Measurements from ENCODE around the gene SUPT4H1.
"Not testable (repeated sequence)": the region's sequence is repeated elsewhere in the genome, so short reads cannot be mapped to it uniquely, and the experiment has no call there.

SUPT4H1 gene

GRCh38 chr17:58351831-58352595 lies at the start of gene SUPT4H1:
Gene SUPT4H1, minus strand, starts transcription at chr17:58352201. Its CDS starts 66 bp downstream, at chr17:58352135.
- DNase-seq: peak; percentile 85

DNA sequence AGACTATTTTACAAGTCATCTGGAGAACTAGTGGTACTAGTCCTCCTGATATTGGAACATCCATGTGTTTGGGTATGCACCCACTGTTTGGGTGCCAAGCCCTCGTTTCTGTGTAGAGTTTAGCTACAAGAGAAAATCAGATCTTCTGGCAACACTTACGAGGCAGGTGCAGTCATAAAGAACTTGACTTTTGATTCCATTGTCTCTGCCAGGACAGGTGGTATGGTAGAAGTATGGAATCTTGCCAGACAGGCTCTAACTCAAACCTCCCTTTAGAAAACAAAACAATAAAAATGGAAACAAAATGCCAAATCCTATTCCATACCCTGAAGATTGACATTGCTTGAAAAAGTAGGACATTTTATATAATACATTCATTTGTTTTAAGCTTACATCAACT lies 49.3 kb upstream of the SUPT4H1 start:
- no peak for DNase-seq

GRCh38 chr17:58400826-58401225 lies 48.8 kb upstream of the SUPT4H1 start:
- DNase-seq: no peak

GRCh38 chr17:58399974-58400373 lies 48.0 kb upstream of the SUPT4H1 start:
- no peak for DNase-seq

- no peak for DNase-seq
Measured at GRCh38 chr17:58398574-58399266, 46.7 kb upstream of the SUPT4H1 start.

GRCh38 chr17:58397421-58397820 lies 45.4 kb upstream of the SUPT4H1 start:
- not testable (repeated sequence) for DNase-seq

DNA sequence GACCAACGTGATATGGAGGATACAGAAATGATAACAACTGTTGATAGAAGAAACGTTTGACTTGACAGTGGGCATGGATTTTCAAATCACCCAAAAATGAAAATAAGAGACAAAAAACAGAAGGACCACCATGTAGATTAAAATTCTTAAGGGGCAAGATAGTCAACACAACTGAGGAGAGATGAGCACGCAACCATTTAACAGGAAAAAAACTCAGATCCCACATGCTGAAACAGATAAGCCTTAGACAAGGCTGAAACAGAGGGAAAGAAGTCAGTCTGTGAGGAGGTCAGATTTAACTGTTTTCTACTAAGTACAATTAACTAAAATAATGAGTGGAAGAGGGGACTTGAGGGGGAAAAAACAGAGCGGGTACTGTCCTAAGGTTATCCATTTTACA lies 44.2 kb upstream of the SUPT4H1 start:
- no peak for DNase-seq

DNA sequence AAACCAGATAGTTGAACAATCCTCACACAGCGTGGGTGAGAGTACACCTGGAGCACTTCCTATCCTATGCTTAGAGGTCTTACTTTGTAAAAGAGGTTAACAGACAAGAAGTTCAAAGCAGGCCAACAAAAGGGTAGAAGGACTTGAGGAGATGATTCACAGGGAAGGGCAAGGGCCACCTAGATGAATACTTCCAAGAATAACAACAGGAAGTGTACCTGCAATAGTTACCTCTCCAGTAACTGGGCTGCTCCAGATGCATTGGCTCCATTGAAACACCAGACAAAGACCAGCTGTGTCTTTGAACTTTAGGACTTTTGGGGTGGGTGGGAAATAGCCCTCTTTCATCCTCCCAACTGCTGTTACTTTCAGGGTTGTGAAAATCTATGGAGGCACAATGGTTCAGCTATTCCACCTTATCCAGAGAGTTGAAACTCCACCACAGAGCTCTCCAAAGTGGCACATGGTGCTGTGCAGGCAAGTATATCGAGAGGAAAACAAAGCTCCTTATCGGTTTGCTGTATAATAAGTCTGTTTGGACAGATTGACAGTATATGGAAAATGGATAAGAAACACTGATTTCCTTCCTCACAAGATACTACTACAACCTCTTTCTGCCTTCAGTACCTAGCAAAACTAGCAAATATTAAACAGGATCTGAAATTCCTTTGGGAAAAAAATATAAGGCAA lies 42.7 kb upstream of the SUPT4H1 start:
- no peak for DNase-seq

GRCh38 chr17:58391302-58391984 lies 39.4 kb upstream of the SUPT4H1 start:
- no peak for DNase-seq

DNA sequence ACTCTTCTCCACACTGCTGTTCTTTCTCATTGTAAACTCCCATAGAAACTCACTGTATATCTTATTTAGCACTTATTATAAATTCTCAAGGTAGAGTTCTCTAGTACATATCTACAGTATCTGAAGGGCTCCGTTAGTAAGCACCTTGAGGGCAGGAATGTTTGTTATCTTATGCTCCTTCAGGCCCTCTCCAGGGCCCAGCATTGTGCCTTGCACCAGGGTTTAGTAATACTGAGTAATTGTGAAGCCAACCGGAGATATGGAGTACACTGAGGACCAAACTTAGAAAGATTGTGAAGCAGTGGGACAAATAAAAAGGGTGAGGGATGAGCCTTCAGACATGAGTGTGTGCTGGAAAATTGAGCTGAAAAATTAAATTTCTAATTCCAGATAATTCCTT lies 38.9 kb upstream of the SUPT4H1 start:
- no peak for DNase-seq

GRCh38 chr17:58388302-58389190 lies 36.5 kb upstream of the SUPT4H1 start:
- no peak for DNase-seq

DNA sequence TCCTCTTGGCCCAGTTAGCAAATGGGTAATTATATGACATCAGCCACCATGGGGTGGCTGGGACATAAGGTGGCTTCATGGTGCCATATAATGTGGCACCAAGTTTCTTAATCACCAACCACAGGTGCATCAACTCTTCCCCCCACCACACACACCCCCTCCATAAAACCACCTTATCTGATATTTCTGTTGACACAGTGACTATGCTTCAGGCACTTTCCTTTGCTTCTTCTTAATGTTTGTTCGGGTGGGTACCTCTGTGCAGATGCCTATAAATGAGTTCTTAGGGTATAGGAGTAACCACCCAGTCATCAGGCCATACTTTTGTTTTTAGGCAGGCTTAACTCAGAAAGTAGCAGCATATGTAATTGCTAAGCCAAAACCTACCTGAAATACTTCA lies 35.8 kb upstream of the SUPT4H1 start:
- no peak for DNase-seq

DNA sequence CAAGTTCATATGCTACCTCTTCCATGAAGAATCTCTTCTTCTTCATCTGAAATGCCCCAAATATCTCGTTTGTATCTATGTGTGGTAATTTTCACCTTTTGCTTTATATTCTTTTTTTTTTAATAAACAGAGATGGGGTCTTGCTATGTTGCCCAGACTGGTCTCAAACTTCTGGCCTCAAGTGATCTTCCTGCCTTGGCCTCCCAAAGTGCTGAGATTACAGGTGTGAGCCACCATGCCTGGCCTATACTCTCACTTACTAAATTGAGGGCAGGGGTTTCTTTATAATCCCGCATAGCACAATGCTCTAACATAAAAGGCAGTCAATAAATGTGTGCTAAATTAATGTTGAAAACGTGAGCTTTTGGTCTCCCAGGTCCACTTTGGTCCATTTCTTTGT lies 34.7 kb upstream of the SUPT4H1 start:
- no peak for DNase-seq

- no peak for DNase-seq
Measured at GRCh38 chr17:58385359-58385899, 33.4 kb upstream of the SUPT4H1 start.

DNA sequence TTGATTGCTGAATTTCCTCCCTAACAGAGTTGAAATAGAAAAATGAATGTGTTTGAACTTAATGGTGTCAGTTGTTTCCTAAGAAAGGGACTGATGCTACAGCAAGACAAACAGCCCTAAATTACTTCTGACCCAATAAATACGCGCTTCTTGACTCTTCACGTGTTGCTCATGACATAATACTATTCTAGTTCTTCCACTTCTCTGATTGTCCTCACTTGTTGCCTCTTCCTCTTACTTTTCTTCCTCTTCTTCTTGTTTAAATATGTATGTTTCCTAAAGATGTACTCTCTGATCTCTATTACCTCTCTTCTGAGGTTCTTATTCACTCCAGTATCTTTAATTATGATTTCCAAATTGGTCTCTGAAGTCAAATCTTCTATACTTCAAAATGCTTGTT lies 32.9 kb upstream of the SUPT4H1 start:
- no peak for DNase-seq

- DNase-seq: no peak
Measured at GRCh38 chr17:58383892-58384462, 32.0 kb upstream of the SUPT4H1 start.

DNA sequence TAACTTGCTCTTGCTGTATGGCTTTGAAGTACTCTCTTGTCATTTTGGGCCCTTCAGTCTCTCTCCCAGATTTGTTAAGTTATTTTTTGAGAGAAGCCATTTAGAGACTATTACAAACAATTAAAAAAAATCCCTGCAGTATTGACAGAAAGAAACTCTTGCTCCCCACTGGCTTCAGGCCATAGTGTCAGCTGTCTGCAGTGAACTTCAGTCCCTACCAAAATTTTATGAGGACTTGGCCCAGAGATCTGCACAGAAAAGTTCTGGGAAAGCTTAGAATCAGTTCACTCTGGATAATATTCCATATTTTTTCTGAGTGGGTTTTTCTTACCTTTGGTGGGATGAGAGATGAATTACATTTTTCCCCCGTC lies 30.9 kb upstream of the SUPT4H1 start:
- no peak for DNase-seq

DNA sequence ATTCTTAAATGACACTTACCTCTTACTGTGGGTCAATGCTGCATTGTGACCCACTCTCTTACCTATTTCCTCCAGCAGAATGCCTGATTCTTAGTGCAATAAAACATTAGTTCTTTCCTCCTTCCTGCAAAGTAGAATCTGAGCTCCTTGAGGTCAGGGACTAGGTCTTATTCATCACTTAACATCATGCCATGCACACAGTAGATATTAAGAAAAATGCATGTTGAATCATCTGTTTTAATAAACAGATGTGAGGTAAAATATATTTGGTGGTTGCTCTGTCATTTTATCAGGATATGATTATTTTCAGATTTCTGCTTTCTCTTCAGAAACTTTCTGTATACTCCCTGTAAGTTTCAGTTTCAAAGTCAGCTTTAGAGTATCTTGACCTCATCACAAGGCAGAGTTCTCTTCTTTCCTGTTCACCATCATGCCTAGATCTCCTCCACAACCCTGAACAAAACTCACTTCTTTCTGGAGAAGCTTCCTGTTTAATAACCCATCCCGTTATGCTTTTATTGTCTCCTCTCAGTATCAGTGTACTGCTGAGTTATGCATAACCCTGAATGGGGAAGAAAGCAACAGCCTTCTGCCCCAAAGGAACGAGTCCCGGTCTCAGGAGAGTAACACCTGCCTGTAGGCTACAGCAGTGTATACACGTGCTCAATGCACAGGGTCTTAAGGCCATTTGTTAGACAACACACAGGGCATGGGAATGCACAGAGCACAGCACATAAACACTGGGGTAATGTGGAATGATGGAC lies 30.3 kb upstream of the SUPT4H1 start:
- DNase-seq: no peak

- DNase-seq: no peak
Measured at GRCh38 chr17:58381124-58382035, 29.4 kb upstream of the SUPT4H1 start.
